Fibroblast of upper back skin (primary cell): Measurements from ENCODE around the gene NMS.
"Not testable (repeated sequence)": the region's sequence is repeated elsewhere in the genome, so short reads cannot be mapped to it uniquely, and the experiment has no call there.

Source experiments
- DNase-seq: peaks from one replicate; pipeline ENCODE4 v3.0.0-alpha.2; 2013

NMS gene

GRCh38 chr2:100470182-100470581 lies at the start of gene NMS:
TSS of gene NMS (plus strand) at chr2:100470482. CDS start at chr2:100470489, 7 bp downstream.
- no peak for DNase-seq

GRCh38 chr2:100422320-100423055 lies 47.8 kb upstream of the NMS start:
- peak; percentile 24 for DNase-seq

- peak; percentile 51 for DNase-seq
Measured at GRCh38 chr2:100423631-100424030, 46.7 kb upstream of the NMS start.

GRCh38 chr2:100424277-100424875 lies 45.9 kb upstream of the NMS start:
- no peak for DNase-seq

- peak; percentile 7 for DNase-seq
Measured at GRCh38 chr2:100425107-100425506, 45.2 kb upstream of the NMS start.

- DNase-seq, result no peak
Measured at GRCh38 chr2:100425573-100426383, 44.5 kb upstream of the NMS start.

- DNase-seq, result no peak
Measured at GRCh38 chr2:100426384-100426720, 43.9 kb upstream of the NMS start.

- DNase-seq, result no peak
Measured at GRCh38 chr2:100427111-100427510, 43.2 kb upstream of the NMS start.

- DNase-seq, result peak; percentile 18
Measured at GRCh38 chr2:100427627-100428258, 42.5 kb upstream of the NMS start.

GRCh38 chr2:100429726-100430125 lies 40.6 kb upstream of the NMS start:
- no peak for DNase-seq

GRCh38 chr2:100437751-100438150 lies 32.5 kb upstream of the NMS start:
- DNase-seq, result no peak

- DNase-seq, result no peak
Measured at GRCh38 chr2:100446696-100447095, 23.6 kb upstream of the NMS start.

- no peak for DNase-seq
Measured at GRCh38 chr2:100451092-100451491, 19.2 kb upstream of the NMS start.

GRCh38 chr2:100451734-100452133 lies 18.5 kb upstream of the NMS start:
- no peak for DNase-seq

- DNase-seq, result no peak
Measured at GRCh38 chr2:100453853-100454252, 16.4 kb upstream of the NMS start.

- DNase-seq, result not testable (repeated sequence)
Measured at GRCh38 chr2:100456357-100456756, 13.9 kb upstream of the NMS start.

GRCh38 chr2:100460904-100461530 lies 9.3 kb upstream of the NMS start:
- no peak for DNase-seq

- peak; percentile 32 for DNase-seq
Measured at GRCh38 chr2:100470898-100471514, 724 bp downstream of the NMS start.

GRCh38 chr2:100476606-100477005 lies 6.3 kb downstream of the NMS start:
- DNase-seq, result no peak

- no peak for DNase-seq
Measured at GRCh38 chr2:100482741-100483140, 12.5 kb downstream of the NMS start.

- no peak for DNase-seq
Measured at GRCh38 chr2:100483895-100484294, 13.6 kb downstream of the NMS start.

GRCh38 chr2:100484390-100484789 lies 14.1 kb downstream of the NMS start:
- no peak for DNase-seq

- no peak for DNase-seq
Measured at GRCh38 chr2:100485396-100485795, 15.1 kb downstream of the NMS start.
